ENCODE results near the gene TTC39B.

GRCh38 chr9:15346837-15347236 is 39.8 kb upstream of the TTC39B start:
- TF ChIP-seq POLR2AphosphoS5 (IDR thresholded peaks at IDR 0.05; ENCODE audit: insufficient read depth, low read depth, low read length) (no peak), CTCF (IDR thresholded peaks at IDR 0.05; ENCODE audit: extremely low read depth in 1 of 2, insufficient read depth in 1 of 2, low read depth in 1 of 2, low read length in 2 of 2) (no peak), EZH2 (IDR thresholded peaks at IDR 0.05; ENCODE audit: borderline replicate concordance, low read depth, low read length, severe bottlenecking) (no peak), POLR2A (IDR thresholded peaks at IDR 0.05; ENCODE audit: low read depth, low read length) (no peak), MAX (IDR thresholded peaks at IDR 0.05; ENCODE audit: insufficient read depth, insufficient read length) (no peak), MYC (IDR thresholded peaks at IDR 0.05; ENCODE audit: low read depth, low read length) (no peak), JUN (IDR thresholded peaks at IDR 0.05; ENCODE audit: borderline replicate concordance, insufficient read depth, insufficient read length, low read depth) (no peak), GATA2 (IDR thresholded peaks at IDR 0.05; ENCODE audit: insufficient read depth, insufficient read length, low read depth, low read length) (no peak), FOS (IDR thresholded peaks at IDR 0.05; ENCODE audit: borderline replicate concordance, insufficient read depth, low read length) (no peak)

Data from endothelial cell of umbilical vein (primary cell).